ENCODE results near the gene SEMA5A. TPM values are rescaled to one million over a fixed set of nuclear protein-coding genes. Genes with fewer than 3 reads are reported as not detected.

The SEMA5A gene
- polyA plus RNA-seq, 1 of the 3 experiments (the other 2 are of a cell fraction), result 0.58 TPM

GRCh38 chr5:9183992-9184391 is 361.9 kb downstream of the SEMA5A start:
- Histone ChIP-seq H3K9me3 (no peaks in the 10 kb centered on the region), H3K4me1 (ENCODE audit: control insufficient read depth in 1 of 2, insufficient read depth in 2 of 2, low read depth in 1 of 2, low read length in 1 of 2) (peaks cover 0 to 8% of the 10 kb centered on the region in 2 experiments; a peak in 1 of 4 replicates), H3K27ac (ENCODE audit: low read depth in 2 of 2, low read length in 1 of 2) (no peak overlapping the region), H3K4me2 (no peak overlapping the region), H3K4me3 (ENCODE audit: low read depth in 2 of 2, low read length in 1 of 2) (no peak overlapping the region), H2AFZ (ENCODE audit: low read depth) (no peak overlapping the region), H4K20me1 (ENCODE audit: insufficient read depth) (no peaks in the 10 kb centered on the region), H3K9ac (no peak overlapping the region), H3K36me3 (replicated peaks in 1 of 2; ENCODE audit: control insufficient read depth in 1 of 2, insufficient read depth in 2 of 2, low read length in 1 of 2) (no peaks in the 10 kb centered on the region), H3K27me3 (ENCODE audit: insufficient read depth) (no peaks in the 10 kb centered on the region), H3K9me2 (no peaks in the 10 kb centered on the region), H3K79me2 (ENCODE audit: insufficient read depth) (no peaks in the 10 kb centered on the region), H3F3A (replicated peaks; ENCODE audit: insufficient read depth) (no peaks in the 10 kb centered on the region)
- ChIA-PET POLR2A (no interaction called here), CTCF (interaction anchor here (1.7 kb wide), 1 partner anchor 10 kb away, joined by 4 read pairs; no protein-coding TSS in a partner anchor)
- no peak for DNase-seq
- TF ChIP-seq TEAD4 (IDR thresholded peaks at IDR 0.05; ENCODE audit: borderline replicate concordance, insufficient read depth) (no peak), RXRA (IDR thresholded peaks at IDR 0.05; ENCODE audit: borderline replicate concordance, low read depth) (no peak), EZH2phosphoT487 (IDR thresholded peaks at IDR 0.05; ENCODE audit: borderline replicate concordance, low read depth) (no peak), TCF12 (IDR thresholded peaks at IDR 0.05) (no peak), ELF1 (IDR thresholded peaks at IDR 0.05) (no peak)

- no peak overlapping the region for H3K4me2 ChIP-seq
- H4K20me1 ChIP-seq (ENCODE audit: insufficient read depth), result no peaks in the 10 kb centered on the region
- no peak overlapping the region for H3K9ac ChIP-seq
- no peak overlapping the region for H2AFZ ChIP-seq (ENCODE audit: low read depth)
- 86% methylated on average over 6 of the region's 11 CpGs for WGBS (ENCODE audit: low lambda C conversion rate)
- no peaks in the 10 kb centered on the region for H3K9me2 ChIP-seq
- TF ChIP-seq RXRA (IDR thresholded peaks at IDR 0.05; ENCODE audit: borderline replicate concordance, low read depth), result no peak
- TF ChIP-seq RFX5 (IDR thresholded peaks at IDR 0.05; ENCODE audit: low read length), result no peak
- TF ChIP-seq REST (IDR thresholded peaks at IDR 0.05; ENCODE audit: low read depth, low read length), result no peak
- no peak for TF ChIP-seq POLR2AphosphoS5 (IDR thresholded peaks at IDR 0.05; ENCODE audit: low read depth, low read length)
- no peak for TF ChIP-seq EZH2phosphoT487 (IDR thresholded peaks at IDR 0.05; ENCODE audit: borderline replicate concordance, low read depth)
- no peak for TF ChIP-seq SIN3A (IDR thresholded peaks at IDR 0.05; ENCODE audit: borderline replicate concordance, low read depth, low read length)
- no peak for TF ChIP-seq CHD2 (IDR thresholded peaks at IDR 0.05; ENCODE audit: low read length, partially characterized antibody)
- no peak for TF ChIP-seq GATA2 (CRISPR knock-in tag; IDR thresholded peaks at IDR 0.05)
- TF ChIP-seq NFIC (IDR thresholded peaks at IDR 0.05; ENCODE audit: borderline replicate concordance), result no peak
- TF ChIP-seq TEAD4 (IDR thresholded peaks at IDR 0.05; ENCODE audit: borderline replicate concordance, insufficient read depth), result no peak
- no peak for TF ChIP-seq CTCF (IDR thresholded peaks at IDR 0.05)
- TF ChIP-seq TCF12 (IDR thresholded peaks at IDR 0.05), result no peak
- TF ChIP-seq ZBTB33 (IDR thresholded peaks at IDR 0.05; ENCODE audit: borderline replicate concordance, low read depth), result no peak
- no peak for TF ChIP-seq MEF2A (IDR thresholded peaks at IDR 0.05; ENCODE audit: borderline replicate concordance, low read depth)
- no peak for TF ChIP-seq RCOR1 (IDR thresholded peaks at IDR 0.05; ENCODE audit: low read length)
- H3K4me1 ChIP-seq (ENCODE audit: control insufficient read depth in 1 of 2, insufficient read depth in 2 of 2, low read depth in 1 of 2, low read length in 1 of 2), result peaks cover 0 to 4% of the 10 kb centered on the region in 2 experiments; a peak in 1 of 4 replicates
- H3K4me3 ChIP-seq (ENCODE audit: low read depth in 2 of 2, low read length in 1 of 2), result no peak overlapping the region
- H3K27me3 ChIP-seq (ENCODE audit: insufficient read depth), result no peaks in the 10 kb centered on the region
- CTCF ChIA-PET, result interaction anchor here (1.7 kb wide), 1 partner anchor 11 kb away, joined by 4 read pairs; no protein-coding TSS in a partner anchor
- H3F3A ChIP-seq (replicated peaks; ENCODE audit: insufficient read depth), result no peaks in the 10 kb centered on the region
- no peak for DNase-seq
- H3K36me3 ChIP-seq (replicated peaks in 1 of 2; ENCODE audit: control insufficient read depth in 1 of 2, insufficient read depth in 2 of 2, low read length in 1 of 2), result no peaks in the 10 kb centered on the region
- no peaks in the 10 kb centered on the region for H3K9me3 ChIP-seq
- no peaks in the 10 kb centered on the region for H3K79me2 ChIP-seq (ENCODE audit: insufficient read depth)
- POLR2A ChIA-PET, result no interaction called here
- no peak overlapping the region for H3K27ac ChIP-seq (ENCODE audit: low read depth in 2 of 2, low read length in 1 of 2)
Observed at GRCh38 chr5:9182899-9183695, 362.8 kb downstream of the SEMA5A start.
